GM19238 (cell line): ENCODE data around the gene CHN2.

Experiments used
- DNase-seq: peaks from one replicate; pipeline ENCODE4 v3.0.0; 2011; ENCODE audit warnings: low spot score; ENCODE audit not compliant: insufficient read length

CHN2 gene

DNA sequence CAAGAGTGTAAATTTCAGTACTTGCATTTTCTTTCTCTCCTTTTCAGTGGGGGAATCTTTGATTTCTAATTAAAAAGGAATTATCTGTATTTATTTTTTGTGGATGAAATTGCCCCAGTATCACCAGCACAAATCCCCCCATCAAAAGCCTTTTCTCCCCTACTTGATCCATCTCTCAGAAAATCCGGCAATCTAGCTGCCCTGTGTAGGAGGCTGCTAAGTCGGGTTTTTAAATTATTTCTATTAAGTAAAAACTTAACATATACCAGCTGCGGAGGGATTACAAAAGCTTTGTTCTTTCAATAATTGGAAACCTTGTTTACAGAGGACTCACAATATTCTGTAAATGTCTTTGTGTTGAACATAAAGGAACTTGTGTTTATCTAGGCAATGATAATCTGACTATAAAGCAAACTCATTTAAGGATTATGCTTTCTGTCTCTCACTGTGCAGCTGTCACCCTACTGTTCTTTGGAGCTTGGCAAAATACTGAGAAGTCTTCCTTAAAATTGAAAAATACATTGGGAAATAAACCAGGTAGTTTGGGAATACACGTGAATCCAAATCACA lies 191.7 kb downstream of the CHN2 start:
- no peak for DNase-seq

DNA sequence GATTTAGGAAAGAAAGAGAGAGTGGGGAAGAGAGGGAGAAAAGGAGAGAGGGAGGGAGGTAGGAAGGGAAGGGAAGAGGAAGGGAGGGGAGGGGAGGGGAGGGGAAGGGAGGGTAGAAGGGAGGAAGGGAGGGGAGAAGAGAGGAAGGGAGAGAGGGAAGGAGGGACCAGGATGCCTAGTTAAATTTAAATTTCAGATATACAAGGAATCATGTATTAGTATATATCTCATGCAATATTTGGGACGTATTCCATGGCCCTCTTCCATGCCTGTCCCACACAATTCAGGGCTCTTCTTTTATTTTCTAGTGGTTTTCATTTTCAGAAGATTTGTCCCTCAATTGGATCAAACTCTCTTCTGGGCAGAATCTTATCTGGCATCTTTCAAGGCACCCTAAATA lies 196.7 kb downstream of the CHN2 start:
- DNase-seq: no peak

DNA sequence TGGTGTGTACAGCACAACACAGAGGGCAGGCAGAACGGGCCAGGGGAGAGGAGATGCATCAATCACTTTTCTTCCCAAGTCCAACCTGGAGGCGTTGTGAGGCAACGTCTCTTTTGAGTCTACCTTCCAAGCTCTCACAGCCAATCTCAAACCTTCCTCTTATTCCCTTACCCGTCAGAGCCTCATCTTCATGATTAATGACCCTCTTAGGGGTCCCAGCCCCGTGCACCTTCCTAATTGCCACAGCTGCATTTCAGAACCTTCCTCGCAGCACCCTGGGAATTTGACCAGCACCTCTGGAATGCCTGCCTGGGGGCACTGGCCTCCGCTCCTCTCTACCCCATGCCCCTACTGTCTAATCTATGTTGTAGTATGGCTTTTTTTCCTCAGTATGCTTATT lies 199.7 kb downstream of the CHN2 start:
- DNase-seq: no peak

DNA sequence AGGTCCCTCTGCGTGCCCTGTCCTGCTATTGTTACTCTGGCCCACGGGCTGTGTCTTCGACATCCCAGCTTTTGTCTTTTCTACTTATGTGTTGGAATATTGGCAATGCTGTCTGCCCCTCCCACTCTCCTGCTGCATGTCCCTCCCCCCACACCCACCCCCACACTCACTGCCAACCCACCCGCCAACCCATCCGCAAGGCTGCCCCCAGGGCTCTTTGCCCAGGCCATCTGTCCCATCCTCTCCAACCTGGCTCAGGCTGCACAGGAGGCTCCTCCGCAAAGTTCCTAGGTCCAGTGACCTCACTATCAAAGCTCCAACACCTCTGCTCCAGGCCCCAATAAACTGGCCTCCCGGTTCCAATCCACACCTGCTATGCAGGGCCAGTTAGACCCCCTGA lies 202.0 kb downstream of the CHN2 start:
- DNase-seq: no peak

DNA sequence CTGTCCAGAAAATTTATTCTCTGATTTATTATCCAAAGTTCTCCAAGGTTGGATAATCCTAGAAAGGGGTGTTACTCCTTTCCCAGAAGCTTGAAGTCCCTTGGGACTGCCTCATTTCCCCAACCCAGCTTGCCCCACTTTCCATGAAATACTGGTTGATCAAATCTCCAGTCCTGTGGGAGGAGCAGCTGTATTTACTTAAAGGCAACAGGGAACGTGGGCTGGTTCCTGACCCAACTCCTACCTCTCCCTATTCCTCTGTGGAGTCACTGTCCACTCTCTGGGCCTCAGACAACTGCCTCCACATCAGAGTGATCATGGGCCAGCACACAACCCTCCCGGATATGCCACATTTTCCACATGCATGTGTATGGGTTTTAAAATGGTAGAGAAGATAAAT lies 202.8 kb downstream of the CHN2 start:
- no peak for DNase-seq

DNA sequence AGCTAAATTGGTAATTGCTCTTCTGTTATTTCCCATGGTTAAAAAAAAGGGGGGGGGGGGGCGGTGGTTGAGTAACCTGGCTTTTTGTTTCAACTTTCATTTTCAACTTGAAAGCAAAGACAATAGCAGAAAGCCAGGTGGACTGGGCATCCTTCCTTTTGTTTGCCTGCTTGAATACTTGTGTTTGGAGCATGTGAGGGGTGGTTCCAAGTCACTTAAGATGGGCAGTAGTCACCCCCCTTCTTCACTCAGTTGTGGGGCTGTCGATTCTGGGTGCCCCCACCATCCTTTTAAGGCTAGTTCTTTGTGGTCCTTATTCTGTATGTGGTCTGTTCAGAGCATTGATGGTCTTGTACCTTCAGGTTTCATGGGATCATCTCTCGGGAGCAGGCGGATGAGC lies 203.4 kb downstream of the CHN2 start:
- no peak for DNase-seq

DNA sequence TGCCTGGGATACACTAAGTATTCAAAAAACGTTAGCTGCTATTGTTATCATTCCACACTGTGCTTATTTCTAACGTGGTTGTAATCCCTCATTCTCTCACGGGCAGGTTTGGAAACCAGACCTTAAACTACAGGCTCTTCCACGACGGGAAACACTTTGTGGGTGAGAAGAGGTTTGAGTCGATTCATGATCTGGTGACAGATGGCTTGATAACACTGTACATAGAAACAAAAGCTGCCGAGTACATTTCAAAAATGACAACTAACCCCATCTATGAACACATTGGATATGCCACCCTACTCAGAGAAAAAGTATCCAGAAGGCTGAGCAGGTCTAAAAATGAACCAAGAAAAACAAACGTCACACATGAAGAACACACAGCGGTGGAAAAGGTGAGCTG lies 205.9 kb downstream of the CHN2 start:
- DNase-seq: no peak

DNA sequence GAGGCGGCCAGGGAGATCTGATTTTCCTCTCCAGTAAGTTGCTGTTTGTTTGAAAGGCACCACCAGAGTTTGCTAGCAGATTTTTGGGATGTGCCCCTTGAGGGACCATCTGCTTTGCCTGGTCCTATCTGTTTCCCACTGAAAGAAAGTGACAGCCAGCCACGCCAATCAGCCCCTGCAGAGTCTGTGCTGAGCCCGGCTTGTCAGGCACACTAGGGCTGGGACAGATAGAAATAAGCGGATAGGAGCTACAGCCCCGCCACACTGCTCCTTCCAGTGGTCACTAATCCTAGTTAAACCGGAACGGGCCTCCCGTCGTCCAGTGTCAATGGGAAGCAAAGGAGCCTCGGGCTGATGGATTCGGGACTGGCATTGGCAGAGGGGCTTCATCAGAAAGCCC lies 207.2 kb downstream of the CHN2 start:
- DNase-seq: no peak

DNA sequence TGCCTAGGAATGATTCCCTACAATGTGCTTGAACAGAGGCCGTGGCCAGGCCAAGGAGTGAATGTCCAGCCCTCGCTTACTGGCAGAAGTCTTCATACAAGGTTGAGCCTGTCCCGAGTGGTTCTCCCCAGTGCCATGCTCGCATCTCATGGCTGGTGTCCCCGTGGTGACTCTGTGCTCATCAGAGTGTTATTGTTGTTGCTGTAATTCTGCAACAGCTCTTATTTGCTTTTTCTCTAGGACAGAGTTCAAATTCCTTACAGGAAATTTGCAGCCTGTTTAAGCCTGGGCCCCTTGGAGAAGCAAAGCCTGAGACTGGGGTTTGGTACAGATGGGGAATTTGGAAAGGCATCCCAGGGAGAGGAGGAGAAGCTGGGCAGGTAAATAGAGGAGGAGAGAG lies 211.3 kb downstream of the CHN2 start:
- DNase-seq: no peak

DNA sequence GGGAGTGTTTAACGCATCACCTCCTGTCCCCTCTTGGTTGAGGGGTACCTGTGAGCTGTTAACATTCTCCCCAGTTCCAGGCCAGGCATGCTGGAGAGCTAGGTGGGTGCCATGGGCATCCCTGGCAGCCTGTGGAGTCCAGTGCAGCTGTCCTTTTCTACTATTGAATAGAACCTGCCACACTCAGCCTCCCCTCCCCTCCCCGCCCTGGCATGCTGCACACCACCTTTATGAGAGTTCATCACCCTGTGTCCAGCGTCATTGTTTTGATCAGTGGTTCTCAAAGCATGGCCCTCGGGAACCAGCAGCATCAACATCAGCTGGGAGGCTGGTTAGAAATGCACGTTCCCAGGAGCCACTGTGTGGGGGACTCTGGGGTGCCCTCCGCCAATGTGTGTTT lies 211.8 kb downstream of the CHN2 start:
- DNase-seq: no peak

DNA sequence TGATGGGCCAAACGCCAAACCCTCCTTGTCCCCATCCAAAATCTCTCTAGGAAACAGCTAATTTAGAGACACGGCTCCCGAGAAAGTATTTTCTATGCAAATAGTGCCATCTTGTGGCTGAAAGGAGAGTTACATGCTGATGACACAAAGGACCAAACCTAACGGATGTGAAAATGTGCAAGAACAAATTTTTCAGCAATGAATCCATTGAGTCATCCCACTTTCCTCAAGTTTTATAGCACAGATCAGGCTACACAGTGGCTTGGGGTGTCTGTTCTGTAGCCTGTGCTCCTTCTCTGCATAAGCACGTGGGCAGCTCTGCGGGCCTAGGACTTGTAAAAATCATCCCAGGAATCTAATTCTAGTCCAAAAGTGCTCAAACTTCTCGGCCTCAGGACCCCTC lies 214.3 kb downstream of the CHN2 start:
- peak; percentile 35 for DNase-seq

DNA sequence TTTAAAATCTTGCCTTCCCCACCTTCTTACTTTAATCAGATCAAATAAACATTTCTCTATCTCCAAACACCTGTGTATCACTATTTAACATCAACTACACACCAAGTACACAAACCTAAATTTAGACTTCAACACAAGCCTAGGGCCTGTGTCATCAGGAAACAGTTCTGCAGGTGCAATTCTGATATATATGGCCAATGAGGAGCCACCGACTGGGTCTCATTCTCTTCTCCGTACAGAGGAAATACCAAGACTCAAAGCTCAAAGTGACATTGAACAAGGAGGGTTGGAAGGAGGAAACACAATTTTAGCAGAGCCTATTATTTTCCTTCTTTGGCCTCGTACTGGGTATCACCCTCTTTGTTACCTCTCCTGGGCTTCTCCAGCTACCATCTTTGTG lies 216.4 kb downstream of the CHN2 start:
- no peak for DNase-seq

DNA sequence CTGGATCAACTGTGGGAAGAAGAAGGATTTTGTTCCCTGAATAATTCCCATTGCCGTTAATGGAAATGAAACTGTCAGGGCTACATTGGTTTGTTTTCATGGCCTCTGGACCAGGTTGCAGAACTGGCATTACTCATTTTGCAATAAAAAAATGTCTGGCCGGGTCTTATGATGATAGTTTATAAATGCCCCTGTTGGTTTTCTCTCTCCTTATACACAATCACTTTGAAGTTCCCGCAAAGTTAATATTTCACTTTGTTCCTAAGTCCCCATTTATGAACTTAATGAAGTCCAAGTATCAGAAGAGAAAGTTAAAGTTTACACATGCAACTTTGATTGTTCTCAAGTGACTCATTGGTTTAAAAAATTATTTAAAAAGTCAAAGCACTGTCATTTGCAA lies 218.3 kb downstream of the CHN2 start:
- no peak for DNase-seq

DNA sequence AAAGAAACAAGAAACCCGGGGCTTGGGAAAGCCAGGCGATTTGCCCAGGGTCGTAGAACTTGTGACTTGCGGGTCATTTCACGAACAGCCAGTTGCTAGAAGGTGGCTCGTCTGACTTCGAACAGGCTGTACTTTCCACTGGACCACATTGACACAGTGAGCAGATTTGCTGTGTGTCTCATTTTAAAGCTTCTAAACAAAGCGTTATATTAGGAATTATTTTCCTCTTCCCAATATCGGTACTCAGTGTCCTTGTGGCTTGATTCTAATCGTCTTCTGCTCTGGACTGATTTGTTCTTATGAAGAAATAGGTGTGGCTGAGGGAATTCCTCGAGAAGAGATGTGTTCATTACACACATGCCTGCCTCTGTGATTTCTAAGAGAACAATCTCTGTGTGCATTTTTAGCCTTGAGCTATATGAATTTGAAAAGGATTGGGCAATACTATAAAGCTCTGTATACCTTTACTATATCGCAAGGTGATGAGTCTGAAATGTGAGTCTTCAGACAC lies 219.1 kb downstream of the CHN2 start:
- DNase-seq: no peak

DNA sequence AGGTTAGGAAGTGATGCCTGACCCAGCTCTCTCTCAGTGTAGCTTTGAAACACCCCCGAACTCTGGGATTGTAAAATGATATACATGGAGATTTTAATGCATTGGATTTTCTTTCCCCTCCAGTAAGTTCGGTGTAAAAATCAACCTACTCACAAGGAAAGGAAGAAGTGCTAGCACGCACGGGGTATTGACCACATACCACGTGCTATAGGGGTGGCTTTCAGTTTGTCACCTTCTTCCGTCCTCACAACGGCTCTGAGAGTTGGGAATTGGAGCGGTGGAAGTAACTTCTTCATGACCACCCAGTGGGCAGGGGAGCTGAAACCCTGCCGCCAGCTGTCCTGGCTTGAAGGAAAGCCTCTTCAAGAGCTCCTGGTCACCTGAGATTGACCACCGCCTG lies 219.6 kb downstream of the CHN2 start:
- no peak for DNase-seq

DNA sequence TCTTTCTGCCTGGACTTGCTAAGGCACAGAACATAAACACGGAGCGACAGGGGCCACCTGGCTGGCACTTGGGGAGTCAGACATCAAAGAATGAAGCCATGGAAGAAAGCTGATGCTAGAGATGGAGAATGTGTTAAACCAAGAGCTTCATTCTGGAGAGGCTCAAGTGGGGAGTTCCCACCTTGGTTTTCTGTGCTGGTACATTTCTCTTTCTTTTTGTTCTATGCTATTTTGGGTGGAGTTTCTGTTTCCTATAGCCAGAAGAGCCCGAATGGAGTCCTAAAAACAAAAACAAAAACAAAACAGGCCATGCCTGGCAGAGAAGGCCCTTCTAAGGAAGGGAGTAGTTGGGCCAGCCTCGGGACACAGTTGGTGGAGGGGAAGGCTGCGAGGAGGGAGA lies 220.6 kb downstream of the CHN2 start:
- no peak for DNase-seq

DNA sequence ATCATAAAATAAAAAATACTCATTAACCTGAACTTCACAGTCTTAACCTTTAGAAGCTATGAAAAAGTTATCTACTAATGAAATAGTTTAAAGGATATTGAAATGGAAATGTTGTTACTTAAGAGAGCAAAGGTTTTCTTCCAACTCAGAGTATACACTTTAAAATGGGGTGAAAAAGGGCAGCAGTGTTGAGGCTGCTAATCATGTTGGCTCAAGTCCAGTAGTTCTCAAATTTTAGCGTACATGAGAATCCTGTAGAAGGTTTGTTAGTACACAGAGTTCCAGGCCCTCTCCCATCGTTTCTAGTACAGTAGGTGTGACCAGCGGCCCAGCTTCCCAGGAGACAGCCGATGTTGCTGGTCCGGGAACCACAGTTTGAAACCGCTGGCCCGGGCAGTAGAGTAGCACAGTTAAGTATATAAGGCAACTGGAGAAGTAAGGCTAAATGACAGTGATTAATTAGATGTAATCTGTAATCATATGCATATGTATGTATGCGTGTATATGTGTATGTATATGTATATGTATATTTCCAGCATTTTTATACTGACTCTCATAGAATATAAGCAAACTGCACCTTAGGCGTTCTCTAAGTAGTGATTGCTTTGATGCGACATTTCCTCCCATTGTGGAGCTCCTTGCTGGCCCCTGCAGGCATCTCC lies 221.8 kb downstream of the CHN2 start:
- DNase-seq: no peak

DNA sequence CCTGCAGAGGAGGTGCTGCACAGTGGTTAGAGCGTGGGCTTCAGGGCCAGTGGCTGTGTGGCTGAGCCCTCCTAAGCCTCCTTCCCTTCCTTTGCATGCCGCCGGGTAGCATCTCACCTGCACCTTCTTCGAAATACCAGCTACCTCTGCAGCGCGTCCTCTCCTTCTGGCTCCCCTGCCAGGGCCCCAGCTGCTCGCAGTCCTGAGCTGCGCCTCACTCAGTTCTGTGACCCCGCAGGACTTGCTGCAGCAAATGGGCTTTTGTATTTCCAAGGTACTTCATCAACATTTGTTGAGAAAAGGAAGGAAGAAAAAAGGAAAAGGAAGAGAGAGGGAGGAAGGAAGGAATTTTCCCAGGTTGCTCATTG lies 222.3 kb downstream of the CHN2 start:
- no peak for DNase-seq

DNA sequence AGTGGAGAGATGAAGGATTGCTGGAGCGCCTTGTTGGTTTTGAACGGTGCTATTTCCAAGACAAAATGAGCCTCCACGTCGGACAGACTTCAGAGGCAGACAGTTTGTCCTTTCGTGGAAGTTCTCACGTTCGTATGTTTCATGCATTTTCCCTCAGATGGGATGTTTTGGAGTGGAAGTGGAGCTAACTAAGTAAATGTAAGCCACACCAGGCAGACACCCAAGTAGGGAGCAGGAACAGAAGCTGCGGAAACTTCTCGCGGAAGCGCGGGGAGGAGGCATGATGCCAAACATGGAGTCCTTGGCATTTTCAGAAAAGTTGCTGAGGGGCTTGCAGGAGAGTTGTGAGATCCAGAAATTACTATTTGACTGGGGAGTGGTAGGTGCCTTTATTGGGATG lies 223.5 kb downstream of the CHN2 start:
- no peak for DNase-seq

DNA sequence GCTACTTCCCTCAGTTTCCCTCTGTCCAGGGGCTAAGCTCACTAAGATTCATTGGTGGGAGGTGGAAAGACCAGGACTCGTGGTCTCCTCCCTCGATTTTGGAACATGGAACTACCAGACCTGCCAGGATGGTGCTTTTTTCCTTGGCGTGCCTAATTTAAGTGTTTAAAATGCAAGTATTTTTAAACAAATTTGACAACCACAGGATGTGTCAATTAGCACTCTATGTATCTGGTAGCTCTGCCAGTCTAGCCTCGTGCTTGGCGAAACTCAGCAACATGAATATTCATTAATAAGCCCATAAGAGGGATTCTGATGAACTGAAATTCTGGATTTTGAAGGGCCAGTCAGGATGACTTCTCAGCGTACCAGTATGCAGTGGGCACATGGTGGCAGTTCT lies 224.1 kb downstream of the CHN2 start:
- DNase-seq: no peak

DNA sequence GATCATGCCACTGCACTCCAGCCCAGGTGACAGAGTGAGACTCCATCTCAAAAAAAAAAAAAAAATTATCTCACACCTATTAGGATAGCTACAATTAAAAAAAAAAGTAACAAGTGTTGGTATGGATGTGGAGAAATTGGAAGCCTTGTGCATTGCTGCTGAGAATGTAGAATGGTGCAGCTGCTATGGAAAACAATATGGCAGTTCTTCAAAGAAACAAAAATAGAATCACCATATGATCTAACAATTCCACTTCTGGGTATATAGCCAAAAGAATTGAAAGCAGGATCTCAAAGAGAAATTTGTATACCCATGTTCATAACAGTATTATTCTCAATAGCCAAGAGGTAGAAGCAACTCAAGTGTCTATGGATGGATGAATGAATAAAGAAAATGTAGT lies 225.4 kb downstream of the CHN2 start:
- DNase-seq: no peak

DNA sequence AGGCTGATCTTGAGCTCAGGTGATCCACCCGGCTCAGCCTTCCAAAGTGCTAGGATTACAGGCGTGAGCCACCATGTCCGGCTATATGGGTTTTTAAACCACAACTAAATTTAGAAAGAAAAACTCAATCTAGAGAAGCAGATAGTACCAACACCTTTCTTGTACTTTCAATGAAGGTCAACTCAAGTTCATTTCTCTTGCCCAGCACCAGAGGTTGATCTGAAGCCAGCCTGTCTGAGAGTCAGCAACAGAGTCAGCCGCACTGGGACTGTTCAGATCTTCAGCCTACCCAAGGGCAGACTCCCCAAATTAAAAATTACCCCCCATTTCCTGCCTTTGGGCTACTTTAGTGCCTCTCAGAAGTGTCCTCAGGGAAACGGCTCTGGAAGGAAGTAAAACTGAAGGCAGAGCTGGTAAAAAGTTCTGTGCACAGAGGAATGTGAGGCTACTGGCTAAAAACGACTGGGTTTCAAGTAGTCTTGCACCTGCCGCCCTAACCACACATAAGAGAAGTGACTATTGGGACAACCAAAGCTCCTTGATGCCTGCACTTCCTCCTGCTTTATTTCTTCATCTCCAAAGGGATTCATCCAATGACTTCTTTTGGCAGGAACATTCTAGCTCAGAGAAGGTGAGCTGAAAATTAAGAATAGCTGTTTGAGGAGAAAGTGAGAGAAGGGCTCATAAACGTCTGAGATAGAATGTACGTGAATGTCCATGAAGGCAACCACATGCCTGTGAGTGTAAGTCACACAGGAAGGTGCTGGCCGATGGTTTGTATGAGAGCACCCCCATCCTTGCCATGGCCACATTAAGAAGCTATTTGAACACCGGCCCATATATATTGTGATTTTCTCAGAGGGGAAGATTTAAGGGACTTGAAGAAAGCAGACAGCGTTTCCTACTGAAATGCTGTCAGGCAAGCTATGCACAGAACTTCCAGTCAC lies 226.7 kb downstream of the CHN2 start:
- no peak for DNase-seq

DNA sequence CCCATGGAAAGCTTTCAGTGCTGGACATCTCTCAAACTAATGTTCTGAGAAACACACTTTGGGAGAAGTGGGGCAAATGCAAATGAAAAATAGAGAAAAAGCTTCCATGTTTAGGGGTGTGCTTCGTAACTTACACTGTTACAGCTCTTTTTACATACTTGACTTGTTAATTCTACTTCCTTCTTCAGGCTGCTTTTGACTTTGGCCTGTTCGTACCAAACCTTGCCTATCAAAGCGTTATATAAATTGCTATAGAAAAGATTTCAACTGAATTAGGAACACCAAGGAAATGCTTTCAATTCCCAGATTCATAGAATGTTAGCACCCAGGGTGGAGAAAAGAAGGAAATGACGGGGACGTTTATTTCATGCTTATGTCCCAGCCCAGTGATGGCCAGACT lies 228.3 kb downstream of the CHN2 start:
- no peak for DNase-seq
